Astrocyte (in vitro differentiated cells and primary cell): ENCODE measurements around the gene CARS1. TPM values are rescaled to one million over a fixed set of nuclear protein-coding genes. Genes with fewer than 3 reads are reported as not detected.

ENCODE experiments used
- DNase-seq: peaks from one replicate; pipeline ENCODE4 v3.0.0-alpha.2; 2010; ENCODE audit warnings: low read depth
- FAIRE-seq: peaks from 2 replicates; lab custom pipeline; 2011; peaks lifted over from hg19 to GRCh38; lab: Jason Lieb, UNC
- H2AFZ ChIP-seq: 2 replicates; pipeline ENCODE4 v1.6.0; 2012; ENCODE audit warnings: low read depth, low read length, inconsistent platforms
- H3K27ac ChIP-seq: 2 replicates; pipeline ENCODE4 v1.5.1; 2011; ENCODE audit warnings: low read depth, low read length, inconsistent platforms
- H3K27me3 ChIP-seq: 2 replicates; pipeline ENCODE4 v1.6.0; 2011; ENCODE audit warnings: low read length, inconsistent platforms; ENCODE audit not compliant: insufficient read depth
- H3K36me3 ChIP-seq: 2 replicates; pipeline ENCODE4 v1.5.1; 2011; ENCODE audit warnings: low read length, inconsistent platforms; ENCODE audit not compliant: insufficient read depth
- H3K4me1 ChIP-seq: 2 replicates; pipeline ENCODE4 v1.5.1; 2011; ENCODE audit warnings: low read length, inconsistent platforms; ENCODE audit not compliant: insufficient read depth
- H3K4me2 ChIP-seq: 2 replicates; pipeline ENCODE4 v1.6.0; 2012; ENCODE audit warnings: low read length, inconsistent platforms
- H3K4me3 ChIP-seq: 2 replicates; pipeline ENCODE4 v1.5.1; 2011; ENCODE audit warnings: low read depth, mild to moderate bottlenecking, low read length, inconsistent platforms; ENCODE audit not compliant: insufficient read depth
- H3K79me2 ChIP-seq: 2 replicates; pipeline ENCODE4 v1.6.0; 2012; ENCODE audit warnings: mild to moderate bottlenecking, low read length, inconsistent platforms; ENCODE audit not compliant: insufficient read depth
- H3K9ac ChIP-seq: 2 replicates; pipeline ENCODE4 v1.6.0; 2012; ENCODE audit warnings: mild to moderate bottlenecking, low read length, inconsistent platforms
- H3K9me3 ChIP-seq: 2 replicates; pipeline ENCODE4 v1.5.1; 2012; ENCODE audit warnings: low read depth, mild to moderate bottlenecking, low read length, inconsistent platforms; ENCODE audit not compliant: insufficient read depth
- H4K20me1 ChIP-seq: 2 replicates; pipeline ENCODE4 v1.6.0; 2012; ENCODE audit warnings: low read length, inconsistent platforms; ENCODE audit not compliant: insufficient read depth
- H3K27ac Mint-ChIP-seq: one replicate; pipeline ENCODE4 v1.8.0; 2021; ENCODE audit warnings: mild to moderate bottlenecking, mixed read lengths; ENCODE audit not compliant: unreplicated experiment
- H3K27me3 Mint-ChIP-seq: one replicate; pipeline ENCODE4 v1.8.0; 2021; ENCODE audit warnings: low read depth, mixed read lengths; ENCODE audit not compliant: unreplicated experiment
- H3K36me3 Mint-ChIP-seq: one replicate; pipeline ENCODE4 v1.8.0; 2021; ENCODE audit warnings: low read depth, mixed read lengths; ENCODE audit not compliant: unreplicated experiment
- H3K4me1 Mint-ChIP-seq: one replicate; pipeline ENCODE4 v1.8.0; 2021; ENCODE audit warnings: low read depth, mixed read lengths; ENCODE audit not compliant: unreplicated experiment
- H3K4me3 Mint-ChIP-seq: one replicate; pipeline ENCODE4 v1.8.0; 2021; ENCODE audit warnings: mild to moderate bottlenecking, moderate library complexity, mixed read lengths; ENCODE audit not compliant: unreplicated experiment
- H3K9me3 Mint-ChIP-seq: one replicate; pipeline ENCODE4 v1.8.0; 2021; ENCODE audit warnings: mild to moderate bottlenecking, mixed read lengths; ENCODE audit not compliant: unreplicated experiment
- EZH2 ChIP-seq: IDR thresholded peaks from 2 replicates; pipeline ENCODE4 v1.6.1; 2012; ENCODE audit warnings: mild to moderate bottlenecking, low read length, inconsistent platforms; ENCODE audit not compliant: insufficient read depth
- total RNA-seq: library from RNA; stranded (reverse); gene quantifications from 2 replicates; pipeline ENCODE4 v1.2.1, GENCODE V29; 2021
- TF ChIP-seq, protein P1 (sequence below): IDR thresholded peaks from 2 replicates; pipeline ENCODE4 v1.5.1; 2011; ENCODE audit warnings: low read depth, mild to moderate bottlenecking, inconsistent platforms, low read length, moderate library complexity; ENCODE audit not compliant: insufficient read depth

The CARS1 gene
- total RNA-seq, 1 donor from 2014 or later, result 123 TPM

DNA sequence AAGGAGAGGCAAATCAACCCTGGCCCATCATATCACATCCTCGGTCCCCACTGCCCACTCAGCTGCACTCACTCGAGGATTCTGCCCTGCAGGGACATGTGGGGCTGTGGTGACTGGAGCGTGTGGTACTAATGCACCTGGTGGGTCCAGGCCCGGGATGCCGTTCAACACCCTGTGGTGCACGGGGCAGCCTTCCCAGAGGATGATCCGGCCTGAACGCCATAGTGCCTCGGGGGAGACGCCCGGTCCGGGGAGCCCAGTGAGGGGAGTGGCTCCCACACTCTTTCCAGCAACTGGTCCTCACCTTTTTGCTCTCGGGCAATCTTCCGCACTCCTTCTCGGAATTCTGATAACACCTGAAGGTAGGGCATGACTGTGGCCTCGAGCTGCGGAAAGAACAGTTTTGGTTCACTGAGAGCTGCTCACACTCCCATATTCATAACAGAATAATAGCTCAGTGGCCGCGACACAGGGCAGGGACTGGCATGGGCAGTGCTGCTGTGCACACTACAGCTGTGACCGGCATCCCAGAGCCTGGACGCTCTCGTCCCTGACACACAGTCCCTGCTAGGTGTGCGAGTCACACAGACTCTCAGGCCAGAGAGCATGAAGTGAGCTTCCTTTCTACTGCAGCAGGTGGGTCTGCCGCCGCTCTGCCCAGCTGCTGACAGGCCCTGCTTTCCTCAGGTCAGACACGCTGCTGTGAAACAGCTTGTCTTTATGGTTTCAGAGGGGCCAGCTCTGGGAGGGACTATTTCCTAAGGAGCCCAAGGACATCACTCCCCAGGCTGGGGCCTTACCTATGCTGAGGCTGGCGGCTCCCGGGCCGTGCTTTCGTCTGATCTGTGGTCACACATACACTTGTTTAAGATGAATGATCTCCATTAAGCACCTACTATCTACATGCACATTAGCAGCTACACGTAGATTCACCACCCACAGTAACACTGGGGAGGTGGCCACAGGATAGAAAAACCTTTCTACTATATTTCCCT, 45.0 kb downstream of the CARS1 start:
- no peak overlapping the region for H3K9ac ChIP-seq
- H3K36me3 ChIP-seq, result peaks cover 37% of the 10 kb centered on the region
- no peaks in the 10 kb centered on the region for H3K79me2 ChIP-seq
- Mint-ChIP-seq H3K9me3 (no peaks in the 10 kb centered on the region), H3K36me3 (peaks cover 33% of the 10 kb centered on the region), H3K27ac (no peak overlapping the region), H3K4me3 (no peak overlapping the region), H3K27me3 (no peaks in the 10 kb centered on the region), H3K4me1 (peaks cover 4% of the 10 kb centered on the region)
- no peaks in the 10 kb centered on the region for H3K9me3 ChIP-seq
- DNase-seq, result no peak
- no peak overlapping the region for H3K4me2 ChIP-seq
- no peak overlapping the region for H3K27ac ChIP-seq
- no peak overlapping the region for H2AFZ ChIP-seq
- TF ChIP-seq, protein P1, sequence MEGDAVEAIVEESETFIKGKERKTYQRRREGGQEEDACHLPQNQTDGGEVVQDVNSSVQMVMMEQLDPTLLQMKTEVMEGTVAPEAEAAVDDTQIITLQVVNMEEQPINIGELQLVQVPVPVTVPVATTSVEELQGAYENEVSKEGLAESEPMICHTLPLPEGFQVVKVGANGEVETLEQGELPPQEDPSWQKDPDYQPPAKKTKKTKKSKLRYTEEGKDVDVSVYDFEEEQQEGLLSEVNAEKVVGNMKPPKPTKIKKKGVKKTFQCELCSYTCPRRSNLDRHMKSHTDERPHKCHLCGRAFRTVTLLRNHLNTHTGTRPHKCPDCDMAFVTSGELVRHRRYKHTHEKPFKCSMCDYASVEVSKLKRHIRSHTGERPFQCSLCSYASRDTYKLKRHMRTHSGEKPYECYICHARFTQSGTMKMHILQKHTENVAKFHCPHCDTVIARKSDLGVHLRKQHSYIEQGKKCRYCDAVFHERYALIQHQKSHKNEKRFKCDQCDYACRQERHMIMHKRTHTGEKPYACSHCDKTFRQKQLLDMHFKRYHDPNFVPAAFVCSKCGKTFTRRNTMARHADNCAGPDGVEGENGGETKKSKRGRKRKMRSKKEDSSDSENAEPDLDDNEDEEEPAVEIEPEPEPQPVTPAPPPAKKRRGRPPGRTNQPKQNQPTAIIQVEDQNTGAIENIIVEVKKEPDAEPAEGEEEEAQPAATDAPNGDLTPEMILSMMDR, result no peak
- TF ChIP-seq EZH2, result no peak
- no peak overlapping the region for H3K4me3 ChIP-seq
- no peaks in the 10 kb centered on the region for H3K27me3 ChIP-seq
- FAIRE-seq, result no peak
- H3K4me1 ChIP-seq, result peaks cover 3% of the 10 kb centered on the region
- H4K20me1 ChIP-seq, result peaks cover 26% of the 10 kb centered on the region

DNA sequence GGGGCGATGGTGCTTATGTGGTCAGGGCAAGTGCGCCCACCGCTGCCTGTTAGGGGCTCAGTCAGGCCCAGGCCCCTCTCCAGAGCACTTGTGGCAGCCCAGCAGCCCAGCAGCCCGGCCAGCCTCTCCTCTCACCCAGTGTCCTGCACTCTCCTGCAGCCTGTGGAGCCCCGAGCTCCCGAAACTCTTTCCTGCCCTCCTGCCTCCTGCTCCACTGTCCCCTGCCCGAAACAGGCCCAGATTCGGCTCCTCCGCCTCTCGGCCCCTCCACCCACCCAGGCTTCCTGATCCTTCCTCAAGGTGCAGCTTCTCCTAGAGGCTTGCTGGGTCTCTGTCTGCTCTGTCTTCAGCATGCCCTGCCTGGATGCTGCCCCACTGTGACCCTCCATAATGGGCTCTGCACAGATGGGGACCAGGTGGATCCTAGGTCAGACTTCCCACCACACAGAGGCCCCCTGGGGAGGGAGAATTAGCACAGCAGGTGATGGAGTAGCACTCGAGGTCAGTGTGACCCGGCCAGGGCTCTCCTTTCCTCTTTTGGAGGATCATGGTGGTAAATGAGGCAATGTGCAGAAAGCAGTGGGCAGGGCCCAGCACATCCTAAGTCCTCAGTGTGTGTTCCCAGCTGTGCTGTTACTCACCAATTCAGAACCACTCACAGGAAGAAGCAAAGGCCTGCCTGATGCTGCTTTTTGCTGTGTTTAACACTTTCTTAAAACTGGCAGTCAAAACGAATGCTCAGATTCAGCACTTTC, 46.5 kb downstream of the CARS1 start:
- H3K9me3 ChIP-seq, result no peaks in the 10 kb centered on the region
- peaks cover 30% of the 10 kb centered on the region for H3K36me3 ChIP-seq
- no peaks in the 10 kb centered on the region for H3K27me3 ChIP-seq
- Mint-ChIP-seq H3K27me3 (no peaks in the 10 kb centered on the region), H3K36me3 (peaks cover 33% of the 10 kb centered on the region), H3K4me3 (no peak overlapping the region), H3K27ac (no peak overlapping the region), H3K4me1 (peaks cover 4% of the 10 kb centered on the region), H3K9me3 (no peaks in the 10 kb centered on the region)
- peaks cover 3% of the 10 kb centered on the region for H3K4me1 ChIP-seq
- no peak overlapping the region for H3K9ac ChIP-seq
- H3K4me2 ChIP-seq, result no peak overlapping the region
- no peak overlapping the region for H3K4me3 ChIP-seq
- no peak for DNase-seq
- FAIRE-seq, result no peak
- H2AFZ ChIP-seq, result no peak overlapping the region
- H3K79me2 ChIP-seq, result no peaks in the 10 kb centered on the region
- no peak for TF ChIP-seq EZH2
- TF ChIP-seq, protein P1, result no peak
- no peak overlapping the region for H3K27ac ChIP-seq
- peaks cover 25% of the 10 kb centered on the region for H4K20me1 ChIP-seq
